LNCaP clone FGC (cell line): ENCODE results near the gene POLR3GL.

Source experiments
- DNase-seq: peaks from one replicate; pipeline ENCODE4 v3.0.0-alpha.2; 2011; ENCODE audit warnings: low read depth
- H3K4me3 ChIP-seq: 2 replicates; pipeline ENCODE4 v1.5.1; 2011; ENCODE audit warnings: mild to moderate bottlenecking, low read depth, low read length, control low read depth
- CTCF ChIP-seq: IDR thresholded peaks from 2 replicates; pipeline ENCODE4 v1.5.1; 2012; ENCODE audit warnings: mild to moderate bottlenecking; ENCODE audit not compliant: control insufficient read depth, insufficient read depth; ENCODE audit errors: extremely low read depth

Gene POLR3GL

DNA sequence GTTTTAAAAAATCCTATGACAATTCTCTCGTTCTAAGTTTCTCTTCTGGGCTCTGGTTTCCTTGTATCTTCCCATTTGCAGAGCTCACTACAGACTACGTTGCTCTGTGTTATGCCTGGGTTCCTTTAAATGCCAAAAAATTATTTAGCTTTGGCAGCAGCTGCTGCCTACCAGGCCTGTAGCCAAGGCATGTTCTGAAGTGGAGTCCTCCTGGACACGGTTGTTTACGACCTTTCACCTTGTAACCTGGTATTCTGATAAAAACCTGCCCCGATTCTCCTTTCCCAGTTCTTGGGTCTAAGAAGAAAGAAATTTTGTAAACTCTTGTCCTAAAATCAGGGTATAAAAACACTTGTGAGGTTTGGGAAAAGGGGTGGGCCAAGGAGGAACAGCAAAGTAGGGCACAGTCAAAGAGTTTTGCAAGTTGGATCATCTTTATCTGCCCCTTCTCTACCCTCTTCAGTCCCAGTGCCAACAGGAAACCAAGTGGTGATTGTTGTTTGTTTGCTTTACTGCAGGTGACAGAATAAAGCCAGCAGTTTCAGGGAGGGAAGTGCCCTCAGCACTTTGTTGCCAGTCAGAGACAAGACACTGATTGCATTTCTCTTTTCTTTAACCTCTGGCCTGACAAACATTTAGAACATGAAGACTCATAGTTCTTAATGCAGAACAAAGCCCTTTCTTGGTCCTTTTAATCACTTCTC lies 35.0 kb downstream of the POLR3GL start:
- H3K4me3 ChIP-seq: peak overlapping the region; percentile 18
- no peak for TF ChIP-seq CTCF

GRCh38 chr1:146001709-146002108 lies 37.2 kb downstream of the POLR3GL start:
- no peak for DNase-seq
- no peak for TF ChIP-seq CTCF
- no peak overlapping the region for H3K4me3 ChIP-seq

More for the DNA sequence above, 35.0 kb downstream of the POLR3GL start:
- peak; percentile 89 for DNase-seq

GRCh38 chr1:146007489-146008133 lies 43.1 kb downstream of the POLR3GL start:
- no peak for TF ChIP-seq CTCF
- no peak for DNase-seq
- H3K4me3 ChIP-seq: no peak overlapping the region

- no peak overlapping the region for H3K4me3 ChIP-seq
- no peak for TF ChIP-seq CTCF
- no peak for DNase-seq
These were observed 45.7 kb downstream of the POLR3GL start for GRCh38 chr1:146010126-146010738.

DNA sequence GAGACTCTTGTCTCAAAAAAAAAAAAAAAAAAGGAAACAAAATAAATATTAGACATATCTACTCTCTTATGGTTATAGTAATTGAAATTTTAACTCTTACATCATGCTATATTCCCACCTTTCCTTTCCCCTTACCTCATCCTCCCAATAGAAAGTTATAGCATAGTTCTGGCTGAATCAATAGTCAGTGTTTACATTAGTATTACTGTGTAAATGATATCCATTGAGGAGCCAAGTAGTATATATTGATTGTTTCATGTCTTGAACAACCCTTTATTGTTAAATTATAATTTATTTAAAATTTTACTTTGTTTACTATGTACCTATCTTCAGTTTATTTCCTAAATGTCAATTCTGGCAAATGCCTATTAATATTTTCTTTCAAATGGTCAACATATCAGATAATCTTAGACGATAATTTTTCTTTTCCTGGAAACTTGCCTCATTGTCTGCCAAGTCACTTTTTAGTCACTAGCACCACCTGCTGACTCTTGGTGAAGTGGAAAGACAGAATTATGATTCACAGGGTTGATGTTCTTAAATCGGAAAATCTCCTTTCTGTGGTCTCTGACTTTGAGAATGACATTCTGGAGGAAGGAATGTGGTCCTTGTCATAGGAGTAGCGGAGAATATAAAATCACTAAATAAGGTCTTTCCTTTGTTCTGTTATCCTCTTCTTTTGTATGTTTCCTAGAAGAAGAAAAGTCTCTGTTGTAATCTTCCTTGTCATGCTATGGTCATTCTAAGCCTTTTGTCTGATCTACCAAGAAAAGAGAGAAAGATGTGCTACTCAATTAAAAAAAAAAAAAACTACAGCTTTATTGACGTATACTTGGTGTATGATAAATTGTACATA lies 48.4 kb downstream of the POLR3GL start:
- peak; percentile 83 for DNase-seq
- TF ChIP-seq CTCF: peak; percentile 85
- H3K4me3 ChIP-seq: no peak overlapping the region

DNA sequence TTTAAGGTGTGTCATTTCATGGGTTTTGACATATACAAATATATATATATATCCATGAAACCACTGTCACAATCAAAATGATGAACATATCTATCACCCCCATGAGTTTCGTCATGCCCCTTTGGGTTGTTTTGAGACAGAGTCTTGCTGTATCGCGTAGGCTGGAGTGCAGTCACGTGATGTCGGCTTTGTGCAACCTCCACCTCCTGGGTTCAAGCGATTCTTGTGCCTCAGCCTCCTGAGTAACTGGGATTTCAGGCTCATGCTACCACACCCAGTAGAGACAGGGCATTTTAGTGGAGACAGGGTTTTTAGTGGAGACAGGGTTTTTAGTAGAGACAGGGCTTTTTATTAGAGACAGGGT lies 49.1 kb downstream of the POLR3GL start:
- DNase-seq: no peak
- no peak overlapping the region for H3K4me3 ChIP-seq
- TF ChIP-seq CTCF: no peak
